ENCODE results near the gene BMP5. TPM values are rescaled to one million over a fixed set of nuclear protein-coding genes. Genes with fewer than 3 reads are reported as not detected.

BMP5 gene
- total and polyA plus RNA-seq, 4 donors: 0.42 to 0.92 (median 0.65) TPM

DNA sequence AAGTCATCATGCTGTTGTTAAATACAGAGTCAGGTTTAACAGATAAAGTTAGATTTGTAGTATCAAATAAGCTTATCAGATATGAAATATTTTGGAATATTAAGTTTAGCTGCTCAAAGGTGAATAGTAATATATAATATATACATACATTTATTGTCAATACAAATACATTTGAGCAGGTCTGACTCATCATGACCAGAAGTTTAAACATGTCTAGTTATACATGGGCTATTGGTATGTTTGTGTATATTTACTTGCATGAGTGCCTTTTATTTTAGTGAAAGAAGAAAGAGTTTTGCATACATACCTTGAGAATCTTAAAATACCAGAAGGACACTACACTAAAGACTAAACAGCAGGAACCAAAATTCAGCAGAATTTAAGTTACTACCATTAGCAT is 76.8 kb downstream of the BMP5 start:
- TF ChIP-seq GABPA (IDR thresholded peaks at IDR 0.05 in 1 of 2, conservative IDR thresholded peaks at IDR 0.05 in 1 of 2) (no peak), FOXA1 (IDR thresholded peaks at IDR 0.05) (no peak), RAD21 (IDR thresholded peaks at IDR 0.05) (no peak), TAF1 (conservative IDR thresholded peaks at IDR 0.05) (no peak), HNF4A (conservative IDR thresholded peaks at IDR 0.05) (no peak), YY1 (IDR thresholded peaks at IDR 0.05) (no peak), SP1 (IDR thresholded peaks at IDR 0.05) (no peak), HNF4G (IDR thresholded peaks at IDR 0.05) (no peak), EGR1 (IDR thresholded peaks at IDR 0.05; ENCODE audit: low read depth in 2 of 2) (no peak), NR2F2 (IDR thresholded peaks at IDR 0.05) (no peak)
- TF ChIP-seq, protein P1, sequence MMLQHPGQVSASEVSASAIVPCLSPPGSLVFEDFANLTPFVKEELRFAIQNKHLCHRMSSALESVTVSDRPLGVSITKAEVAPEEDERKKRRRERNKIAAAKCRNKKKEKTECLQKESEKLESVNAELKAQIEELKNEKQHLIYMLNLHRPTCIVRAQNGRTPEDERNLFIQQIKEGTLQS (IDR thresholded peaks at IDR 0.05): no peak
- TF ChIP-seq, protein P2, sequence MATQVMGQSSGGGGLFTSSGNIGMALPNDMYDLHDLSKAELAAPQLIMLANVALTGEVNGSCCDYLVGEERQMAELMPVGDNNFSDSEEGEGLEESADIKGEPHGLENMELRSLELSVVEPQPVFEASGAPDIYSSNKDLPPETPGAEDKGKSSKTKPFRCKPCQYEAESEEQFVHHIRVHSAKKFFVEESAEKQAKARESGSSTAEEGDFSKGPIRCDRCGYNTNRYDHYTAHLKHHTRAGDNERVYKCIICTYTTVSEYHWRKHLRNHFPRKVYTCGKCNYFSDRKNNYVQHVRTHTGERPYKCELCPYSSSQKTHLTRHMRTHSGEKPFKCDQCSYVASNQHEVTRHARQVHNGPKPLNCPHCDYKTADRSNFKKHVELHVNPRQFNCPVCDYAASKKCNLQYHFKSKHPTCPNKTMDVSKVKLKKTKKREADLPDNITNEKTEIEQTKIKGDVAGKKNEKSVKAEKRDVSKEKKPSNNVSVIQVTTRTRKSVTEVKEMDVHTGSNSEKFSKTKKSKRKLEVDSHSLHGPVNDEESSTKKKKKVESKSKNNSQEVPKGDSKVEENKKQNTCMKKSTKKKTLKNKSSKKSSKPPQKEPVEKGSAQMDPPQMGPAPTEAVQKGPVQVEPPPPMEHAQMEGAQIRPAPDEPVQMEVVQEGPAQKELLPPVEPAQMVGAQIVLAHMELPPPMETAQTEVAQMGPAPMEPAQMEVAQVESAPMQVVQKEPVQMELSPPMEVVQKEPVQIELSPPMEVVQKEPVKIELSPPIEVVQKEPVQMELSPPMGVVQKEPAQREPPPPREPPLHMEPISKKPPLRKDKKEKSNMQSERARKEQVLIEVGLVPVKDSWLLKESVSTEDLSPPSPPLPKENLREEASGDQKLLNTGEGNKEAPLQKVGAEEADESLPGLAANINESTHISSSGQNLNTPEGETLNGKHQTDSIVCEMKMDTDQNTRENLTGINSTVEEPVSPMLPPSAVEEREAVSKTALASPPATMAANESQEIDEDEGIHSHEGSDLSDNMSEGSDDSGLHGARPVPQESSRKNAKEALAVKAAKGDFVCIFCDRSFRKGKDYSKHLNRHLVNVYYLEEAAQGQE (IDR thresholded peaks at IDR 0.05): no peak
- TF ChIP-seq, protein P3, sequence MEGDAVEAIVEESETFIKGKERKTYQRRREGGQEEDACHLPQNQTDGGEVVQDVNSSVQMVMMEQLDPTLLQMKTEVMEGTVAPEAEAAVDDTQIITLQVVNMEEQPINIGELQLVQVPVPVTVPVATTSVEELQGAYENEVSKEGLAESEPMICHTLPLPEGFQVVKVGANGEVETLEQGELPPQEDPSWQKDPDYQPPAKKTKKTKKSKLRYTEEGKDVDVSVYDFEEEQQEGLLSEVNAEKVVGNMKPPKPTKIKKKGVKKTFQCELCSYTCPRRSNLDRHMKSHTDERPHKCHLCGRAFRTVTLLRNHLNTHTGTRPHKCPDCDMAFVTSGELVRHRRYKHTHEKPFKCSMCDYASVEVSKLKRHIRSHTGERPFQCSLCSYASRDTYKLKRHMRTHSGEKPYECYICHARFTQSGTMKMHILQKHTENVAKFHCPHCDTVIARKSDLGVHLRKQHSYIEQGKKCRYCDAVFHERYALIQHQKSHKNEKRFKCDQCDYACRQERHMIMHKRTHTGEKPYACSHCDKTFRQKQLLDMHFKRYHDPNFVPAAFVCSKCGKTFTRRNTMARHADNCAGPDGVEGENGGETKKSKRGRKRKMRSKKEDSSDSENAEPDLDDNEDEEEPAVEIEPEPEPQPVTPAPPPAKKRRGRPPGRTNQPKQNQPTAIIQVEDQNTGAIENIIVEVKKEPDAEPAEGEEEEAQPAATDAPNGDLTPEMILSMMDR (IDR thresholded peaks at IDR 0.05; ENCODE audit: low read depth, low read length, missing input control): no peak
- no peak overlapping the region for H3K4me3 ChIP-seq (ENCODE audit: low read depth in 1 of 3, low read length in 3 of 3)
- H3K9me3 ChIP-seq (ENCODE audit: control insufficient read depth in 4 of 4, low read length in 3 of 4): no peaks in the 10 kb centered on the region
- H3K27me3 ChIP-seq (ENCODE audit: control insufficient read depth in 4 of 4, insufficient read depth in 4 of 4, low read length in 3 of 4): no peaks in the 10 kb centered on the region
- H3K4me1 ChIP-seq (ENCODE audit: control insufficient read depth in 4 of 4, insufficient read depth in 4 of 4, low read length in 3 of 4): no peaks in the 10 kb centered on the region
- DNase-seq (ENCODE audit: low spot score): no peak
- H3K9ac ChIP-seq (ENCODE audit: low read depth in 1 of 2, low read length in 2 of 2): no peak overlapping the region
- no peak overlapping the region for H3K27ac ChIP-seq (ENCODE audit: low read depth in 1 of 2, low read length in 2 of 2)
- H3K36me3 ChIP-seq (ENCODE audit: control insufficient read depth in 4 of 4, insufficient read depth in 3 of 4, low read depth in 1 of 4, low read length in 3 of 4): no peaks in the 10 kb centered on the region

DNA sequence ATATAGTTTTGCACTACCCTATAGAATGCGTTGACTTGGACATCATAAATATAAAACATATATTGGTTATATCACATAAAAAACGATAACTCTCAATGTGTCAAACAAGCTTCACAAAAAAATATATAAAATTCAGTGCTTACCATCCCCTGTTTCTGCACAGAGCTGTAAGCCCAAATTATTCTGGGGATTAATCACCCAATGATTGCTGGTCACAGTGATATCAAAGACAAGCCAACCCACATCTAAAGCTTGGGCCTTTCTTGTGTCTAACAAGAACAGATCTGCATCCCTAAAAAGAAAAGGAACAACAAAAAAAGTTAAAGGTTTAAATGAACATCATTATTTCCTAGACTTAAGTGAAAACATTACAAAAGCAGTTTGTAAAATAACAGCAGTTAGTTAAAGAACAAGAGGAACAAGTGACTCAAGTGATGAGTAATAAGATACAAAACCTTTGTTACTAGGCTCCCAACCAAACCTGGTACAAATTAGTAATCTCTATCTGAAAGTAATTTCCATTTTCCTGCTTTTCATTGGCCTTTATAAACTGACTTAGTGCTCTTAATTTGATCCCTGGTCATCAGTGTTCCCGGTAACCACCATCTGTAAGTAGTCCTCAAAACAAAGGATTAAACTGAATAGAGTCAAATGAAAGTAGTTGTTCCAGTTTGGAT is 81.1 kb downstream of the BMP5 start:
- no peaks in the 10 kb centered on the region for H3K4me1 ChIP-seq (ENCODE audit: control insufficient read depth in 4 of 4, insufficient read depth in 4 of 4, low read length in 3 of 4)
- TF ChIP-seq, protein P1 (IDR thresholded peaks at IDR 0.05): no peak
- TF ChIP-seq SP1 (IDR thresholded peaks at IDR 0.05) (no peak), YY1 (IDR thresholded peaks at IDR 0.05) (no peak), HNF4G (IDR thresholded peaks at IDR 0.05) (no peak), NR2F2 (IDR thresholded peaks at IDR 0.05) (no peak), RXRA (IDR thresholded peaks at IDR 0.05) (no peak)
- TF ChIP-seq, protein P4, sequence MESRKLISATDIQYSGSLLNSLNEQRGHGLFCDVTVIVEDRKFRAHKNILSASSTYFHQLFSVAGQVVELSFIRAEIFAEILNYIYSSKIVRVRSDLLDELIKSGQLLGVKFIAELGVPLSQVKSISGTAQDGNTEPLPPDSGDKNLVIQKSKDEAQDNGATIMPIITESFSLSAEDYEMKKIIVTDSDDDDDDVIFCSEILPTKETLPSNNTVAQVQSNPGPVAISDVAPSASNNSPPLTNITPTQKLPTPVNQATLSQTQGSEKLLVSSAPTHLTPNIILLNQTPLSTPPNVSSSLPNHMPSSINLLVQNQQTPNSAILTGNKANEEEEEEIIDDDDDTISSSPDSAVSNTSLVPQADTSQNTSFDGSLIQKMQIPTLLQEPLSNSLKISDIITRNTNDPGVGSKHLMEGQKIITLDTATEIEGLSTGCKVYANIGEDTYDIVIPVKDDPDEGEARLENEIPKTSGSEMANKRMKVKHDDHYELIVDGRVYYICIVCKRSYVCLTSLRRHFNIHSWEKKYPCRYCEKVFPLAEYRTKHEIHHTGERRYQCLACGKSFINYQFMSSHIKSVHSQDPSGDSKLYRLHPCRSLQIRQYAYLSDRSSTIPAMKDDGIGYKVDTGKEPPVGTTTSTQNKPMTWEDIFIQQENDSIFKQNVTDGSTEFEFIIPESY (IDR thresholded peaks at IDR 0.05): no peak
- TF ChIP-seq, protein P5, sequence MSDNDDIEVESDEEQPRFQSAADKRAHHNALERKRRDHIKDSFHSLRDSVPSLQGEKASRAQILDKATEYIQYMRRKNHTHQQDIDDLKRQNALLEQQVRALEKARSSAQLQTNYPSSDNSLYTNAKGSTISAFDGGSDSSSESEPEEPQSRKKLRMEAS (IDR thresholded peaks at IDR 0.05): no peak
- 86% methylated on average over 3 of the region's 3 CpGs for WGBS

More for the DNA sequence above, 81.1 kb downstream of the BMP5 start:
- H3K9ac ChIP-seq (ENCODE audit: low read depth in 1 of 2, low read length in 2 of 2): no peak overlapping the region
- no peaks in the 10 kb centered on the region for H3K9me3 ChIP-seq (ENCODE audit: control insufficient read depth in 4 of 4, low read length in 3 of 4)
- DNase-seq (ENCODE audit: low spot score): no peak
- H3K4me3 ChIP-seq (ENCODE audit: low read depth in 1 of 3, low read length in 3 of 3): no peak overlapping the region
- H3K27me3 ChIP-seq (ENCODE audit: control insufficient read depth in 4 of 4, insufficient read depth in 4 of 4, low read length in 3 of 4): peaks cover 0 to 4% (median 0%) of the 10 kb centered on the region in 4 donors
- H3K27ac ChIP-seq (ENCODE audit: low read depth in 1 of 2, low read length in 2 of 2): no peak overlapping the region
- no peaks in the 10 kb centered on the region for H3K36me3 ChIP-seq (ENCODE audit: control insufficient read depth in 4 of 4, insufficient read depth in 3 of 4, low read depth in 1 of 4, low read length in 3 of 4)

All from liver (tissue), 9 donors.